ENCODE data around the gene ITGA8.

Gene ITGA8

DNA sequence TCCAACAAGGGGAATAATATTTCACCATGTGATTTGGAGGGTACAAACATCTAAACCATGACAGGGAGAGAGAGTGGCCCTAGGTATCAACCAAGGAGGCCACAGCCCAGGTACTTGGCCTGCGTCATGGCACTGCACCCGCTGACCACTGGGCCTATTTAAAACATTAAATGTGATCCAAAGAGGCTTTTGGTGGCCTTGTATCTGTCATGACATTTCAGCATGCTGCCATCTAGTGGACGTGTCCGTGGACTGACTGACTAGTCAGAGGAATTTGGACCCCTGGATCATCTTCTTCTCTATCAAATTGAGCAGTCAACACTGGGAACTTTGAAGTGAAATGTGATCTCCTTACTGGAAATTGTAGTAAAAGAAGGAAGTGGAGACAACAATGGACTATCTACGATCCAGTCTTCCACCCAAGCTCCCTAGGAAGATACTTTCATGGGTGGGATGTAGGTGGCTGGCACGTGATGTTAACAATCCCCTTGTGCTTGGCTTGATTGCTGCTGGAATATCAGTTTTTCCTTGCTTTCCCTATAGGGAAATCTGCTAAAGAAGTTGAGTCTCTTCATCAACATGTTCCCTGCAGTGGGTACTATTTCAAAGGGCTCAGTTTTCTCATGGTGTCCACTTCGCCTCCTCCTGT is 24.6 kb upstream of the ITGA8 start:
- Mint-ChIP-seq H3K9me3 (no peaks in the 10 kb centered on the region), H3K4me3 (no peak overlapping the region), H3K4me1 (peaks cover 30% of the 10 kb centered on the region), H3K27ac (no peak overlapping the region), H3K27me3 (ENCODE audit: low read depth, poor library complexity) (peaks cover 4% of the 10 kb centered on the region), H3K36me3 (ENCODE audit: low read depth) (no peaks in the 10 kb centered on the region)
- TF ChIP-seq, protein P1, sequence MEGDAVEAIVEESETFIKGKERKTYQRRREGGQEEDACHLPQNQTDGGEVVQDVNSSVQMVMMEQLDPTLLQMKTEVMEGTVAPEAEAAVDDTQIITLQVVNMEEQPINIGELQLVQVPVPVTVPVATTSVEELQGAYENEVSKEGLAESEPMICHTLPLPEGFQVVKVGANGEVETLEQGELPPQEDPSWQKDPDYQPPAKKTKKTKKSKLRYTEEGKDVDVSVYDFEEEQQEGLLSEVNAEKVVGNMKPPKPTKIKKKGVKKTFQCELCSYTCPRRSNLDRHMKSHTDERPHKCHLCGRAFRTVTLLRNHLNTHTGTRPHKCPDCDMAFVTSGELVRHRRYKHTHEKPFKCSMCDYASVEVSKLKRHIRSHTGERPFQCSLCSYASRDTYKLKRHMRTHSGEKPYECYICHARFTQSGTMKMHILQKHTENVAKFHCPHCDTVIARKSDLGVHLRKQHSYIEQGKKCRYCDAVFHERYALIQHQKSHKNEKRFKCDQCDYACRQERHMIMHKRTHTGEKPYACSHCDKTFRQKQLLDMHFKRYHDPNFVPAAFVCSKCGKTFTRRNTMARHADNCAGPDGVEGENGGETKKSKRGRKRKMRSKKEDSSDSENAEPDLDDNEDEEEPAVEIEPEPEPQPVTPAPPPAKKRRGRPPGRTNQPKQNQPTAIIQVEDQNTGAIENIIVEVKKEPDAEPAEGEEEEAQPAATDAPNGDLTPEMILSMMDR (IDR thresholded peaks at IDR 0.05): peak; percentile 61
- DNase-seq: peak; percentile 64

DNA sequence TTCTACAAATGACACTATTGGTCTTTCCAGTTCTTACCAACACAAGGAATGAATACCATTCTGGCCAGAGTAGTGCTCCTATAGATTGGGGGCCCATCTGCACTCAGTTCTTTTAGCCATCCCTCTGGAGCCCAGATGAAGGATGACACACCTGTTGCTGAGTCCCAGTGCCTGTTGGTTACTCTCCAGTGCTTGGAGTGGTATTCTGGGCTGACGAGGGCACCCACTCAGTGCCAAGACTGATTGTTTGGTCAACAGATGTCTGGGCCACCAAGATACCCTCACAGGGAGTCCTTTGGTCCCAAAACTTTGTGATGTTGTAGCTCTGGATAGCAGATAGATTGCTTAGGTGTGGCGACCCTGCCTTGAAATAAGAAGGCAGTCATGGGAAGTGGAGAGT is 23.7 kb upstream of the ITGA8 start:
- no peak for DNase-seq
- TF ChIP-seq, protein P1 (IDR thresholded peaks at IDR 0.05): no peak
- Mint-ChIP-seq H3K4me1 (peaks cover 30% of the 10 kb centered on the region), H3K36me3 (ENCODE audit: low read depth) (no peaks in the 10 kb centered on the region), H3K27me3 (ENCODE audit: low read depth, poor library complexity) (peaks cover 6% of the 10 kb centered on the region), H3K27ac (no peak overlapping the region), H3K9me3 (no peaks in the 10 kb centered on the region), H3K4me3 (no peak overlapping the region)

DNA sequence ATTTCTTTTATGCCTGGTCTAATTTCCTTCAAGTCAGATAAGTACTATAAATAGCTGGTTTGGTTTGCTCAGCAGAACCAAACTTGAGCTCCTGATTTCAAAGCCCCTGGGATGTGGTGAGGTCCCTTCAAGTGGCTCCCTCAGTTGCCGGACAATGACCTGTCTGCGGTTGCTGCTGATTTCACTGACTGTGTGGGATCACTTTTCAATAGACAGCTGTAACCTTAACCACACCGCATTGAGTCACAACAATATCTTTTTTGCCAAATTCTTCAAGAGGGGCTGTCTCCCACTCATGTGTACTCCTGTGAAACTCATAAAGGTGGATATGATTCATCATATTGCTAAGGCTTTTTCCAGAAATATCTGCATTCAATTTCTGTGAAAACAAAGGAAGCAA is 23.1 kb upstream of the ITGA8 start:
- peaks cover 24% of the 10 kb centered on the region for H3K4me1 Mint-ChIP-seq

DNA sequence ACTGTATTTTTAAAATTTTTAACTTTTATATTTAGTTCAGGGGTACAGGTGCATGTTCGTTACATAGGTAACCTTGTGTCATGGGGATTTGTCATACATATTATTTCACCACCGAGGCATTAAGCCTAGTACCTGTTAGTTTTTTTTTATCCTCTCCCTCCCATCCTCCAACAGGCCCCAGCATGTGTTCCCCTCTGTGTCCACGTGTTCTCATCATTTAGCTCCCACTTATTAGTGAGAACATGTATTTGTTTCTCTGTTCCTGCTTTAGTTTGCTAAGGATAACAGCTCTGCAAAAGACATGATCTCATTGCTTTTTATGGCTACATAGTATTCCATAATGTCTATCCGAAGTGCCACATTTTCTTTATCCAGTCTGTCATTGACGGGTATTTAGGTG is 22.4 kb upstream of the ITGA8 start:
- DNase-seq: no peak
- TF ChIP-seq, protein P1 (IDR thresholded peaks at IDR 0.05): no peak
- Mint-ChIP-seq H3K27me3 (ENCODE audit: low read depth, poor library complexity) (peaks cover 8% of the 10 kb centered on the region), H3K36me3 (ENCODE audit: low read depth) (no peaks in the 10 kb centered on the region), H3K4me3 (no peak overlapping the region), H3K27ac (no peak overlapping the region), H3K9me3 (peaks cover 4% of the 10 kb centered on the region), H3K4me1 (peaks cover 21% of the 10 kb centered on the region)

More for the DNA sequence above, 23.1 kb upstream of the ITGA8 start:
- H3K4me3 Mint-ChIP-seq: no peak overlapping the region
- no peak for DNase-seq
- no peaks in the 10 kb centered on the region for H3K9me3 Mint-ChIP-seq
- no peaks in the 10 kb centered on the region for H3K36me3 Mint-ChIP-seq (ENCODE audit: low read depth)
- peaks cover 8% of the 10 kb centered on the region for H3K27me3 Mint-ChIP-seq (ENCODE audit: low read depth, poor library complexity)
- H3K27ac Mint-ChIP-seq: no peak overlapping the region
- TF ChIP-seq, protein P1 (IDR thresholded peaks at IDR 0.05): no peak

DNA sequence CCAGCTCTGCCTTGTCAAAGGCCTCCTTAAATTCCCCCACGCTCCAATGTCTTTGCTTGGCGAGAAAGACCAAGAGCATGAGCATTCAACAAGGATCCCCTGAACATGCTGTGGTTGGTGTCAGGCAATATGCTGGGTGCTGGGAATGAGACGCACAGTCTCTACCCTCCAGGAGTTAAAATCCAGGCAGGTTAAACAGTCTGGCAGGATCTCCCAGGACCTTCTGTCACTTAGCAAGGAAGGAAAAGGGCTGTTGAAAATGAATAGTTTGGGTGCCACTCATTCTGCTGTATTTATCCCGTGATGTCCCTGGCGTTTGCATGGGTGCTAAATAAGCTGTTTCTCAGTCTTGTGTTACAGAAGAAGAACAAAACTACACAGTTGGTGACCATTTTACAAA is 21.9 kb upstream of the ITGA8 start:
- no peaks in the 10 kb centered on the region for H3K36me3 Mint-ChIP-seq (ENCODE audit: low read depth)
- peaks cover 4% of the 10 kb centered on the region for H3K9me3 Mint-ChIP-seq
- H3K4me3 Mint-ChIP-seq: no peak overlapping the region
- H3K4me1 Mint-ChIP-seq: peaks cover 16% of the 10 kb centered on the region
- no peak overlapping the region for H3K27ac Mint-ChIP-seq
- peaks cover 8% of the 10 kb centered on the region for H3K27me3 Mint-ChIP-seq (ENCODE audit: low read depth, poor library complexity)
- DNase-seq: no peak
- TF ChIP-seq, protein P1 (IDR thresholded peaks at IDR 0.05): no peak

DNA sequence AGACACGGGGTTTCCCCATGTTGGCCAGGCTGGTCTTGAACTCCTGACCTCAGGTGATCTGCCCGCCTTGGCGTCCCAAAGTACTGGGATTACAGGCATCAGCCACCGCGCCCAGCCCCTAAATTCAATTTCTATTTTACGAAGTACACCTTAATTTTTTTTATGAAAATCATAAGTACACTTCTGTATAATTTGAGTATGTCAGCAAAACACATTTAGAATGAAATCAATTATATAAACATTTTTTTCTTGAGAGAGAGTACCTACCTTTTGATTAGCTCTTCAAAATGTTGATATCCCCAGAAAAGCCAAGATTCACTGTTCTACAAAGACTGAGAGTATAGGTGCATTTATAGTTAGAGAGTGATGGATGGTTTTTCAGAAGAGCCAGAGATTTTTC is 20.5 kb upstream of the ITGA8 start:
- peaks cover 14% of the 10 kb centered on the region for H3K27me3 Mint-ChIP-seq (ENCODE audit: low read depth, poor library complexity)
- H3K4me1 Mint-ChIP-seq: peaks cover 22% of the 10 kb centered on the region
- TF ChIP-seq, protein P1 (IDR thresholded peaks at IDR 0.05): no peak
- H3K4me3 Mint-ChIP-seq: no peak overlapping the region
- H3K36me3 Mint-ChIP-seq (ENCODE audit: low read depth): no peaks in the 10 kb centered on the region
- H3K9me3 Mint-ChIP-seq: peaks cover 9% of the 10 kb centered on the region
- no peak for DNase-seq
- H3K27ac Mint-ChIP-seq: no peak overlapping the region
